SH-SY5Y (cell line): ENCODE measurements around the gene CARD10.

Experiments used
- GATA2 ChIP-seq: IDR thresholded peaks from 2 replicates; pipeline ENCODE4 v1.6.1; 2011; ENCODE audit warnings: mild to moderate bottlenecking, low read depth, low read length
- GATA3 ChIP-seq: IDR thresholded peaks from 2 replicates; pipeline ENCODE4 v1.6.1; 2011; ENCODE audit warnings: low read depth, mild to moderate bottlenecking, low read length, moderate library complexity

DNA sequence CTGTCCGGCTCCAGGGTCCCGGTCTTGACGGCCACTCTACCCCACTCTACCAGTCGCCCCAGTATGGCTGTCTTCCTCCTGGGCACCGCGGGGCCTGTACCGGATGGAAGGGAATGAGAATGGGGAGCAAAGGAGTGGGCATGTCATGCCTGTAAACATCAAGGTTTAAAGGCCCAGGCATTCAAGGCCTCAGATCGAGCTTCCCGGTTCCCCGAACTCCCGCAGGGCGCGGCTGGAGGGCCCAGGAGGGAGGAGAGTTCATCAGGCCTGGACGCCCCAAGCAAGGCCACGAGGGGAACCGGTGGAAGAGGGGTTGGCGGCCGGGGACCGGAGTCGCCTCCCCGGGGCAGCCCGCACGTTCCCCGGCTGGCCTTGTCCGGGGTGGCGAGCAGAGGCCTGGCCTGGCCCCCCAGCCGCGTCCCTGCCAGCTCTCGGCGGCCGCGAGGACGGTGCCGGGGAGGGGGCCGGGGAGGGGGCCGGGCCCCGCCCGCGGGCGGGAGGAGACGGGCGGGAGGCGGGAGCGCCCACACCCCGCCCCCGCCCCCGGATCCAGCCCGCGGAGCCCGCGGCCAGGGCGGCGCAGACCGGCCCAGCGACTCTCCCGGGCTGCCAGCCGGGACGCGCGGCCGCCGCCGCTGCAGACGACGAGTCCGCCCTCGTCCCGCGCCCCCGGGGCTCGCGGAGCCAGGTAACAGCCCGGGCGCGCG lies 40.8 kb upstream of the CARD10 start, which contains the start of gene CDC42EP1:
- TF ChIP-seq GATA2 (no peak), GATA3 (no peak)
